Measurements from ENCODE around the gene ACAP2. TPM values are rescaled to one million over a fixed set of nuclear protein-coding genes. Genes with fewer than 3 reads are reported as not detected.
A peak's percentile ranks its signal among the peaks of the same experiment; 100 is the strongest.
"Not testable (repeated sequence)": the region's sequence is repeated elsewhere in the genome, so short reads cannot be mapped to it uniquely, and the experiment has no call there.

The ACAP2 gene
- total RNA-seq, 1 donor from 2014 or later, result 13.2 TPM

- DNase-seq (ENCODE audit: low spot score), result no peak
- no peak for ATAC-seq
These were observed 670 bp upstream of the ACAP2 start for GRCh38 chr3:195443391-195443989.

- ATAC-seq (peak; percentile 8), DNase-seq (ENCODE audit: low spot score) (peak; percentile 61)
These were observed 738 bp downstream of the ACAP2 start for GRCh38 chr3:195441992-195442572.

- DNase-seq (ENCODE audit: low spot score) (no peak), ATAC-seq (peak; percentile 34)
These were observed 1.3 kb downstream of the ACAP2 start for GRCh38 chr3:195441476-195441991.

GRCh38 chr3:195441051-195441450, 1.8 kb downstream of the ACAP2 start:
- ATAC-seq (no peak), DNase-seq (ENCODE audit: low spot score) (no peak)

GRCh38 chr3:195440379-195440778, 2.4 kb downstream of the ACAP2 start:
- ATAC-seq, result no peak
- DNase-seq (ENCODE audit: low spot score), result no peak

- no peak for DNase-seq (ENCODE audit: low spot score)
- no peak for ATAC-seq
These were observed 4.4 kb downstream of the ACAP2 start for GRCh38 chr3:195438371-195438770.

GRCh38 chr3:195425849-195426248, 17.0 kb downstream of the ACAP2 start:
- no peak for ATAC-seq

GRCh38 chr3:195423818-195424217, 19.0 kb downstream of the ACAP2 start:
- DNase-seq (ENCODE audit: low spot score) (no peak), ATAC-seq (no peak)

More at GRCh38 chr3:195425849-195426248, 17.0 kb downstream of the ACAP2 start:
- no peak for DNase-seq (ENCODE audit: low spot score)

GRCh38 chr3:195421400-195421799, 21.4 kb downstream of the ACAP2 start:
- no peak for ATAC-seq

GRCh38 chr3:195416795-195417194, 26.0 kb downstream of the ACAP2 start:
- ATAC-seq (no peak), DNase-seq (ENCODE audit: low spot score) (no peak)

More at GRCh38 chr3:195421400-195421799, 21.4 kb downstream of the ACAP2 start:
- DNase-seq (ENCODE audit: low spot score), result no peak

- ATAC-seq (no peak), DNase-seq (ENCODE audit: low spot score) (no peak)
These were observed 31.0 kb downstream of the ACAP2 start for GRCh38 chr3:195411836-195412235.

GRCh38 chr3:195410546-195410945, 32.3 kb downstream of the ACAP2 start:
- DNase-seq (ENCODE audit: low spot score), result no peak
- no peak for ATAC-seq

- ATAC-seq (no peak), DNase-seq (ENCODE audit: low spot score) (no peak)
These were observed 35.0 kb downstream of the ACAP2 start for GRCh38 chr3:195407531-195408409.

GRCh38 chr3:195405651-195406050, 37.2 kb downstream of the ACAP2 start:
- DNase-seq (ENCODE audit: low spot score) (no peak), ATAC-seq (no peak)

- ATAC-seq, result no peak
- no peak for DNase-seq (ENCODE audit: low spot score)
These were observed 38.9 kb downstream of the ACAP2 start for GRCh38 chr3:195403841-195404408.

GRCh38 chr3:195403244-195403643, 39.6 kb downstream of the ACAP2 start:
- DNase-seq (ENCODE audit: low spot score) (no peak), ATAC-seq (no peak)

GRCh38 chr3:195401943-195402342, 40.9 kb downstream of the ACAP2 start:
- DNase-seq (ENCODE audit: low spot score) (no peak), ATAC-seq (no peak)

GRCh38 chr3:195398460-195398859, 44.4 kb downstream of the ACAP2 start:
- not testable (repeated sequence) for ATAC-seq; DNase-seq (ENCODE audit: low spot score)

GRCh38 chr3:195397524-195397923, 45.3 kb downstream of the ACAP2 start:
- ATAC-seq, result no peak

GRCh38 chr3:195395208-195395816, 47.5 kb downstream of the ACAP2 start:
- DNase-seq (ENCODE audit: low spot score), result no peak
- ATAC-seq, result peak; percentile 57

More at GRCh38 chr3:195397524-195397923, 45.3 kb downstream of the ACAP2 start:
- no peak for DNase-seq (ENCODE audit: low spot score)

- ATAC-seq (no peak), DNase-seq (ENCODE audit: low spot score) (no peak)
These were observed 48.1 kb downstream of the ACAP2 start for GRCh38 chr3:195394700-195395099.
